ENCODE results near the gene ST6GALNAC3.

The ST6GALNAC3 gene

GRCh38 chr1:76256289-76257223 lies 182.0 kb downstream of the ST6GALNAC3 start:
- no peak for DNase-seq

- no peak for DNase-seq
Measured at GRCh38 chr1:76257823-76258222, 183.3 kb downstream of the ST6GALNAC3 start.

GRCh38 chr1:76259270-76259669 lies 184.7 kb downstream of the ST6GALNAC3 start:
- no peak for DNase-seq

- no peak for DNase-seq
Measured at GRCh38 chr1:76260279-76260678, 185.7 kb downstream of the ST6GALNAC3 start.

GRCh38 chr1:76262601-76263000 lies 188.1 kb downstream of the ST6GALNAC3 start:
- DNase-seq, result no peak

DNA sequence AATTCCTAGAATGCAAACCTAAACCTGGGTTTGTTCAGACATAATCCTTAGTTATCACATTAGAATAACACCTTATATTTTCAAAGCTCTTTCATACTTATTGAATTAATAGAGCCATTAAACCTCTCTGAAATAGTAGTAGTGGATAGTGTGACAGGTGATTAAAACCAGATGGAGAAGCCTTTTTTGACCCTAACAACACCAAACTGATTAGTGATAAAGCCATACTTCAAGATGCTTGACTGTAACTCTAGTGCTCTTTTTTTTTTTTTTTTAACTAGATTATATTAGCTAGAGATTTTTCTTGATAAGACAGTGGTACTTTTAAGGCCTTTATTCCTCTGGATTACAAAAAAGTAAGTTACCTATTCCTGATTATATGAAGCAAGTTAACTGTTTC lies 190.1 kb downstream of the ST6GALNAC3 start:
- DNase-seq, result no peak

DNA sequence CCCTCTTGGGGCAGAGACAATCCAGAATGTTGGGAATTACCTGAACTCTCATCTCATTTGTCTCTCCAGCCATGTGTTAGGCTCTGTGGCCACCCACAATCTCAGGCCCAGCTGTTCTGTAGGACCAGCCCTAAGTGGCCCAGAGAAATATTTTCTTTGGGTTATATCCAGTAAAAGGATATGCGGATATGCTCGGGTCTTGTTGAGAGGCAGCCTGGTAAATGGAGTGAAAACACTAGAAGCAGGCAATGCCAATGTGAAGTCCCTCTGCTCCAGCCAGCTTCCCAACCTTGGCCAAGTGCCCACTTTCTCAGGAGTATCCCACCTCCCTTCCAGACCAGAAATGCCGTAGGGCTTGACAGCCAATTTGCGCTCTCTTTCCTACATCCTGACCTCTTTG lies 192.2 kb downstream of the ST6GALNAC3 start:
- no peak for DNase-seq

- peak in 1 of 2 donors; percentile 43 for DNase-seq
Measured at GRCh38 chr1:76267631-76268030, 193.1 kb downstream of the ST6GALNAC3 start.

DNA sequence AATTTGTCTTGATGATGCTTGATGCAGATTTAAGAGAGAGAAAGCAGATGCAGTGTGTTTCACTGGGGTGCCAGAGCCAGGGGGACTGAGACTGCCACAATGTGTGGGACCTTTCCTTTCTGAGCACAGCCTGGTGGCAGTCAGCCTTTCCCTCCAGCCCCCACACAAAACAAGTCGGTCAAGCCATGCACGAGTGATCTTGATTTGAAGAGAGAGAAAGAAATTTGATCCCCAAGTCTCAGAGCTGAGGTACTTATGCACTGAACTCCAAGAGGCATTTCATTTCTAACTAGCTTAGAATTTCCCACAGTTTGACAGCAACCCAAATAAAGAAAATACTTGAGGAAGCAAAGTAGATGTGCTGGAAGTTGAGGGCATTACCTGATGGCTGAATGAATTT lies 193.8 kb downstream of the ST6GALNAC3 start:
- DNase-seq, result no peak

- no peak for DNase-seq
Measured at GRCh38 chr1:76269155-76269554, 194.6 kb downstream of the ST6GALNAC3 start.

GRCh38 chr1:76274302-76274701 lies 199.8 kb downstream of the ST6GALNAC3 start:
- DNase-seq, result no peak

DNA sequence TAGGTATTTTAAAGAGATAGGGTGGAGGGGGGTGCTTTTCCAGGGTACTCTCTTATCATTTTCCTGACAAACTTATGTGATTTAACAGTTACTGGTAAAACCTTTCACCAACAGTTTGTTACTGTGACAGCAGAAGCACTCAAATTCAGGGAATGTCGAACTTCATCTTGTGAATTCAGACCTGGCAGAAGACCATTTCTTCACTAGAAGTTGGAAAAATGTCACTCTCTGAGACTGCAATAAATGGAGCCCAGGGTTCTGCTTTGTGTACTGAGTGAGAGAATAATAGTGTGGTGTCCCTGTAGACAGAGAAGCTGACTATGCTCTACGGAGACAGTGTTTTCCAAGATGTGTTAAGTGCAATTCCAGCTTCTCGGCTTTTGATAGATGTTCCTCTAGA lies 200.2 kb downstream of the ST6GALNAC3 start:
- no peak for DNase-seq

DNA sequence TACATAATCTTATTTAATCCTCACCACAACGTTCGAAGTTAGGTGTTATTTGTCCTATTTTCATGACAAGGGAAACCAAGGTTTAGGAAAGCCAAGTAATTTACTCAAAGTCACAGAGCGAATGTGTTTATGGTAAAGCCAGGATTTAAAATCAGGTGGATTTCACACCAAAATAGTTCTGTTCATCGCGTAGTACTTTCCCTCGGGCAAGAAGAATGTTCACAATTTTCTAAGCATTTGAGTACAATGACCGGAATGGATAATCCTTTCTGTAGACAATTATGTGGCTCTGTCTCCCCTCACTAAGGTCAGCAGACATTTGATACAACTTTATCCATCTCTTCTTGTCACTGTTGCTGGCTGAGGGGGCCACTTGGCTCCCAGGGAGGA lies 204.2 kb downstream of the ST6GALNAC3 start:
- no peak for DNase-seq

GRCh38 chr1:76279101-76279748 lies 204.7 kb downstream of the ST6GALNAC3 start:
- no peak for DNase-seq

DNA sequence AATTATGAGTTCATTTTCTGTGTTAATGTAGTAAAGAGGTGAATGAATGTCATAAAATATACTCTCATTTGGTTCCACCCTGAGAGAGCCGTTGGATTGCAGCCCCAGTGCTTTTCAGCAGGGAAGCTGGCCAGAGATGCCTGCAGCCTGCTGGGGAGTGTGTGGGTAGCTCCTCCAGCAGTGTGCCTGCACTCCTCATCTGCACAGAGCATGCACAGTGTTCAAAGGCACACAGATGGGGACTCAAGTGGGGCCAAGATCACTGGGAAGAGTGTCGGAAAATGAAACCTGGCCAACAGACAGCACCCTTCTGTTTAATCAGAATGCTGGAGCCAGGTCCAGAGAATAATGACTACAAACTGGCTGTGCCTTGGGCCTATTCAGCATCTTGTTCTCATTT lies 206.8 kb downstream of the ST6GALNAC3 start:
- no peak for DNase-seq

- no peak for DNase-seq
Measured at GRCh38 chr1:76284842-76285241, 210.3 kb downstream of the ST6GALNAC3 start.

DNA sequence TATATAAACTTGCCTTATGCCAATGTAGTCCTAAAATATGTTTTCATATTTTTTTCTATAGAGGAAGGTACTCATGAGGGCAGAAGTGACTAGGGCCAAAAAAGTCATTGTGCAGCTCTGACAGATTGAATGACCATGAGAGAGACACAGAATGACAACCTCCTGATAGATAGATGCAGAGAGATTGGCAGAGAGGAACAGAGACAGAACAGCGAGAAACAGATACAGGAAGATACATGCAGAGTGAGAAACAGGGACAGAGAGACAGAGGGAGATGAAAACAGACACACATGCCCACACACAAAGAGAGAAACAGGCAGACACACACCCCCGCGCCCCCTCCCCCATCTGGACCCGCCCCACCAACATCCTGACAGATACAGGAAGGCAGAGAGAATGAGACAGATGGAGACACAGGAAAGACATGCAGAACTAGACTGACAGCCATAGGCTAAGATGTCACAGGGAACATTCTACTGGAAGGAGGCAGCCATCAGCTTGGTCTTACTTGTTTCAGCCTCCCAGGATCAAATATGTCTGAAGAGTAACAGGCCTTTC lies 211.1 kb downstream of the ST6GALNAC3 start:
- no peak for DNase-seq

GRCh38 chr1:76287917-76288316 lies 213.4 kb downstream of the ST6GALNAC3 start:
- DNase-seq, result no peak

- no peak for DNase-seq
Measured at GRCh38 chr1:76288758-76289483, 214.4 kb downstream of the ST6GALNAC3 start.

DNA sequence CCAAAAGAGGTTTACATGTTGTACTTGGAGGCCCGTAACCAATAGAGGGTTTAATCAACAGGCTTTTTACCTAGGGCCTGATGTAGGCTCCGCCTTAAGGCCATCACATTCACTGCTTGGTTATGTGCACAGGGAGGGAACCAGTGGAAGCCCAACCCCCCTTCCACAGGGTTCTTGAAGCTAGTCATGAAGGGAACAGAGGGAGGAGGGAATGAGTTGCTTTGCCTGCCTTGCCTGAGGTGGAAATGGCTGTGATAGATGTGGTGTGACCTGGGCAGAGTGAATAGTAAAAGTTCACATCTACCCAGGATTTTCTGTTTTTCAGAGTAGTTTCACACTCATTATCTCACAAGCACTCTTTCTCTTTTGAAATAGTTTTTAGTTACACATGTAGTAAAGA lies 215.1 kb downstream of the ST6GALNAC3 start:
- DNase-seq, result no peak

- DNase-seq, result no peak
Measured at GRCh38 chr1:76290271-76290670, 215.7 kb downstream of the ST6GALNAC3 start.

- no peak for DNase-seq
Measured at GRCh38 chr1:76291191-76291590, 216.6 kb downstream of the ST6GALNAC3 start.

DNA sequence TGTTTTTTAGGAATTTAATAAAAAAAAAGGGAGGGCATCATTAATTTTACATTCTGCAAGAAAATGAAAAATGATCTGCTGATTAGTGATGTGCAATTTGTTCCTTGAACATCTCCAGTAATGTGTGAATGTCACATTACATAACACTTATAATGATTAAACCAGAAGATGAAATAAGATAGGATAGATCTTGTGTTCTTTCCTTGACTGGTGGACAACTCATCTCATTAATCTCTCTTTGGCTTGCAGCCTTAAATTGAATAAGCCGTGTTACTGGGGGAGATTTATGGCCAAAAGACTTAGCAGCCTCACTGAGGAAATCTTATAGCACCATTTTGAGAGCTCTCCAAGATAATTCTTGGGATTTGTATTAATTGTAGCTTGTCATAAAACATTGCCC lies 217.2 kb downstream of the ST6GALNAC3 start:
- DNase-seq, result no peak

All from CD4-positive, alpha-beta T cell treated with Interleukin-1 beta for 1 hour (primary cell).